GM18526 (cell line): ENCODE data around the gene SNAPC2.

ENCODE experiments used
- POLR2A ChIP-seq: IDR thresholded peaks from 3 replicates; pipeline ENCODE4 v1.6.1; 2011; ENCODE audit not compliant: insufficient read length; ENCODE audit errors: extremely low read depth

Gene SNAPC2

DNA sequence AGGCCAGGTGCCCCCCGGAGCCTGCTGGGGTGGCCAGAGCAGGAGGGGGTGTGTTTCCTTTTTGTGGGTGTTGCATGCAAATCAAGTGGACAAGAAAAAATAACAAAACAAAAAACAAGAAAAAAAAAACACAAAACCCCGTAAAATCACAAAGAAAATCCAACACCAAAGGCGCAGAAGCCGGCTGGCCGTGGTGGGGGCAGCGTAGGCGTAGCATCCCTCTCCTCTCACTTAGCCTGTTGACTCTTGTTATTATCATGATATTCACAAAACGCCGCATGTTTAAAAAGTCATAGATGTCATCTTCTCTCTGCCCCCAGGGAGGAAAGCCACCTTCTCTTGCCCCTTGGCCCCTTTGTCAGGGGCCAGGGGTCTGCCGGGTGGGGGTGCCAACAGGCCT, 6.5 kb upstream of the SNAPC2 start:
- TF ChIP-seq POLR2A = no peak

DNA sequence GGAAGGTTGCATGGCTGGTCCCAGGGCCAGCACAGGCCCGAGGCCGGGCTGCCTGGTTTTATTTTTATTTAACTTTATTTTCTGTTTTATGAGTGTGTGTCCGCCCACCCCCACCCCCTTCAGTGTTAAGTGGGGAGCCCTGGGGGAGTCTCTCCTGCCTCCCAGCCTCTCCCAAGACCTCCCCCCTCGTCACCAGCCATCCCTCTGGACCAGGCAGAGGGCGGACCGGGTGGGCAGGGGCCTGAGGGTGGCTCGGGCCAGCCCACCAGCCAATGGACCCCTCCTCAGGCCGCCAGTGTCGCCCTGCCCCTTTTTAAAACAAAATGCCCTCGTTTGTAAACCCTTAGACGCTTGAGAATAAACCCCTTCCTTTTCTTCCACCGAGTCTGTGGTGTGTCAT, 6.0 kb upstream of the SNAPC2 start:
- no peak for TF ChIP-seq POLR2A

DNA sequence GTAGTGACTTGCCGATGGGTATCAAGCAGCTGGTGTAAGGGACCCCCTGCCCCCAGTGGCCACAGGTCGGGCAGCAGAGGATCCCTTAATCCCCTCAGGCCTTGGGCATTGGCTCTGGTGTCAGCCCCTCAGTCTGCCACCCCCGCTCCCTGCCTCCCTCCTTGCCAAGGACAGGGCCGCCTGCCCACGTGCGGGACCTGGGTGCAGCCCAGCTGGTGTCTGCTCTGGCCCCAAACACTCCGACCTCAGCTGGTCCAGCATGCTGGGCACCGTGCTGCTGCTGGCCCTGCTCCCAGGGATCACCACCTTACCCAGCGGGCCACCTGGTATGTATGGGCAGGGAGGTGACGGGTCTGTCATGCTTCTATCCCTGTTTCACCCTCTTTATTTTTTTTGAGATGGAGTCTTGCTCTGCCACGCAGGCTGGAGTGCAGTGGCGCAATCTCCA, 5.5 kb upstream of the SNAPC2 start, which contains the start of gene TGFBR3L:
Gene TGFBR3L (plus strand): TSS at position 233 of the 448 bp plus-strand sequence.
- TF ChIP-seq POLR2A = no peak

DNA sequence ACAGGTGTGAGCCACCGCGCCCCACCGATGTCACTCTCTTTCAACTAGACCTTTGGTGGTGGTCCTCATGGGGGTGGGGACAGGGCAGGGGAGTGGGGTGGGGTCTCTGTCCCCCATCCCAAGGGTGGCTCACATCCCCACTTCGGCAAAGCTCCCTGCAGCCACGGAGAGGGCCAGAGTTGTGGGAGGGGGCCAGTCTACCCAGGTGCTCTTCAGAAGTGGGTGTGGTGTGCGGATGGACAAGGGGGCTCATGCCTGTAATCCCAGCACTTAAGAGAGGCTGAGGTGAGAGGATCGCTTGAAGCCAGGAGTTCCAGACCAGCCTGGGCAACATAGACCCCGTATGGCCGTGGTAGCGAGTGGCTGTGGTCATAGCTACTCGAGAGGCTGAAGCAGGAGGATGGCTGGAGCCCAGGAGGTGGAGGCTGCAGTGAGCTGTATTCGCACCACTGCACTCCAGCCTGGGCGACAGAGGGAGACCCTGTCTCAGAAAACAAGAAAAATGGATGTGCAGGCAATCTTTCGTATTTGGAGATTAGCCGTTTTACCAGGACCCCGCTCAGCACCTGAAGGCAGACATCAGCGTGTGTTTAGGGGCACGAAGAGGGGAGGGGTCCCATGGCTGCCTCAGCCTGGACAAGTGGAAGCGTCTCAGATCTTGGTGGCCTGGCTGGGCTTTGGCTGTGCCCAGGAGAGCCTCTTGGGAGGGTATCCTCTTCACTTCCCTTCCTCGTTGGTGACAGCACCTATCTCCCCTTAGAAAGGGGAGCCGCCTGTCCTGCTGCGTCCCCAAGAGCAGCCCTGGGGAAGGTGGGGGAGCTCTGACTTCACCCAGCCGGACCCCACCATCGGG, 4.7 kb upstream of the SNAPC2 start:
- TF ChIP-seq POLR2A = no peak

DNA sequence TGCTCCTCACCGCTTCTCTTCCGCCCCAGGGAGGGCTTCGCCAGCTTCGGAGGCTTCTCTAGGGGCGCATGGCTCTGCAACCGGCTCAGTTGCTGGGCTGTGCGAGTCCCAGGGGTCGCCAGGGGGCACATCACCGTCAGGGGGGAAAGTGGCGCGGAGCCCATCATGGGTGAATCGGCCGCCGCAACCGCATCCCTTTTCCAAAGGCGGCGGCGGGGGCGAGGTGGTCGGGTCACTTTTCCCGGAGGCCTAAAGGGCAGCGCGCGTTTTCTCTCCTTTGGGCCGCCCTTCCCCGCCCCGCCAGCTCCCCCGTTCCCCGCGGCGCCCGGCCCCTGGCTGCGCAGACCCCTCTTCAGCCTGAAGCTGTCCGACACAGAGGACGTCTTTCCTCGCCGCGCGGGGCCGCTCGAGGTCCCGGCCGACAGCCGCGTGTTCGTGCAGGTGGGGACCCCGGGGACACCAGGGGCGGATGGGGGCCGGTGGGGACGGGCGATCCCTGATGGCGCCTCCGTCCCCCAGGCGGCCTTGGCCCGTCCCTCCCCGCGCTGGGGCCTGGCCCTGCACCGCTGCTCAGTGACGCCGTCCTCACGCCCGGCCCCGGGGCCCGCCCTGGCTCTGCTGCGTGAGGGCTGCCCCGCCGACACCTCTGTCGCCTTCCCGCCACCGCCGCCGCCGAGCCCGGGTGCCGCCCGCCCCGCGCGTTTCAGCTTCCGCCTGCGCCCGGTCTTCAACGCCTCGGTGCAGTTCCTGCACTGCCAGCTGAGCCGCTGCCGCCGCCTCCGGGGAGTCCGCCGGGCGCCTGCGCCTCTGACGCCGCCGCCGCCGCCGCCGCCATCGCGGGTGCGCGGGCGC, 3.8 kb upstream of the SNAPC2 start:
- TF ChIP-seq POLR2A = no peak

DNA sequence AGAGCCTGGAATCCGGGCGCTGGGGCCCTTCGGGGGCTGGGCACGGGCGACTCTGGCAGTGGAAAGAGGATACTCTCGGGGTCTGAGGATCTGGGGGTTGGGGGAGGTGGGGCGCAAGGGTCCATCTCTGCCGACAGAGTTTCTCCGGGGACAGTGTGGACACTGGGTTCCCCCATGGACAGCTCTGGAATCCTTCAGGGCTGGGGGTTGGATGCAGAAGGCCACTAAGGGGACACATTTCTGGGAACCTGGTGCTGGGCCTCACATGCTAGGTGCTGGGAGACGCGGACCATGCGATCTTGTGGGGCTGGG, 3.2 kb upstream of the SNAPC2 start:
- no peak for TF ChIP-seq POLR2A

DNA sequence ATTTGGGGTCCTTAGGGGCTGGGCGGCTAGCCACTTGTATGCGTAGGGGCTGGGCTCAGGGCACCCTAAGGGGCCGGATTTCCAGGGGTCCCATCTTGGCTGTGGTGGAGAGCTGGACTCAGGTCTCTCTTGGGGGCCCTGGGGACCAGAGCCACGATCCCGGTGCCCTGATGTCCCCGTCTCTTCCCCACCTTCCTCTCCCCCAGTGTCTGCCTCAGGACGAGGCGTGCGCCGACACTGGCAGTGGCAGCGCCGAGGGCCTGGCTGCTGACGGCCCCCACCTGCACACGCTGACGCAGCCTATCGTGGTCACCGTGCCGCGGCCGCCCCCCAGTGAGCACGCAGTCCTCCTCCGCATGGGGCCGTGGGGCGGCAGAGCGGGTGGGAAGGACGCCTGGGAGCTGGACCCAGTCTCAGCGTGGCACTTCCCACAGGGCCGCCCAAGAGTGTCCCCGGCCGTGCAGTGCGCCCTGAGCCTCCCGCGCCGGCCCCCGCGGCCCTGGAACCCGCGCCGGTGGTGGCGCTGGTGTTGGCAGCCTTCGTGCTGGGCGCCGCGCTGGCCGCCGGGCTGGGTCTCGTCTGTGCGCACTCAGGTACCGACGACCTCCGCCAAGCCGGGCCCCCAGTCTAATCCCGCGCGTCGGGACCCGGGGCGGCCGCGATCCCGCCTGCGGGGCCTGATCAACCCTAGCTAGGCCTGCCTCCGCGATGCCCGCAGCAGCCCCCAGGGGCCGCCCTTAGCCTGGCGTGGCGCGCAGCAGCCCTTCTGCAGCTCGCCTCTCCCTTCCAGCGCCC, 2.7 kb upstream of the SNAPC2 start:
- TF ChIP-seq POLR2A = no peak

DNA sequence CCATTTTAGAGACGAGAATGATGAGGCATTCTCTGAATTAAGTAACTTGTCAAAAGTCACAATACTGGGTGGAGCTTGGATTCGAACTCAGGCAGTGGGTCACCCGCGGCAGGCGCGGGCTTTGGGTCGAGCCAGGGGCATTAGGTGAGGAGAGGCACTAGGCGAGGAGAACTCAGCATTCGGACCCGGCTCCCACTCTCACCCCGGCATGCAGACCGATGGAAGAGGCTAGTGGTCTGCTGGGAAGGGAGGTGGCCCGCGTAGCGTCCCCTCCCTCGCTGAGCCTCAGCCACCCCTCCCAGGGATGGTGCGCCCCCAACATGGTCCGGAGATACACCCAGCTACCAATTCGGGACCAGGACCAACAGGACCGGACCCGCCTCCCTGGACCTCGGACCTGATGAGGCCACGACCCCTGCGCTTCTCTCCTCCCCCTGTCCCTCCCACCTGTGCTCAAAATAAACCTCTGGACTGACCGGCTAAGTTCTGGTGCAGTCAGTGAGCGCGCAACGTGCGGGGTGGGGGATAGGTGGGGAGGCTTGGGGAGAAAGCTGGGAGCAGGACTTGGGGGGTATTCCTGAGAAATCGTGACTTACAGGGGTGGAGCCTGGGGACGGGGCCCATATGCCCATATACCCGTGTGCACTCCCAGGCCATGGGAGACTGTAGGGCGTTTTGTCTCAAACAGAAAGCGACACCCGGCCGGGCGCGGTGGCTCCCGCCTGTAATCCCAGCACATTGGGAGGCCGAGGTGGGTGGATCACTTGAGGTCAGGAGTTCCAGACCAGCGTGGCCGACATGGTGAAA, 1.3 kb upstream of the SNAPC2 start:
- no peak for TF ChIP-seq POLR2A

DNA sequence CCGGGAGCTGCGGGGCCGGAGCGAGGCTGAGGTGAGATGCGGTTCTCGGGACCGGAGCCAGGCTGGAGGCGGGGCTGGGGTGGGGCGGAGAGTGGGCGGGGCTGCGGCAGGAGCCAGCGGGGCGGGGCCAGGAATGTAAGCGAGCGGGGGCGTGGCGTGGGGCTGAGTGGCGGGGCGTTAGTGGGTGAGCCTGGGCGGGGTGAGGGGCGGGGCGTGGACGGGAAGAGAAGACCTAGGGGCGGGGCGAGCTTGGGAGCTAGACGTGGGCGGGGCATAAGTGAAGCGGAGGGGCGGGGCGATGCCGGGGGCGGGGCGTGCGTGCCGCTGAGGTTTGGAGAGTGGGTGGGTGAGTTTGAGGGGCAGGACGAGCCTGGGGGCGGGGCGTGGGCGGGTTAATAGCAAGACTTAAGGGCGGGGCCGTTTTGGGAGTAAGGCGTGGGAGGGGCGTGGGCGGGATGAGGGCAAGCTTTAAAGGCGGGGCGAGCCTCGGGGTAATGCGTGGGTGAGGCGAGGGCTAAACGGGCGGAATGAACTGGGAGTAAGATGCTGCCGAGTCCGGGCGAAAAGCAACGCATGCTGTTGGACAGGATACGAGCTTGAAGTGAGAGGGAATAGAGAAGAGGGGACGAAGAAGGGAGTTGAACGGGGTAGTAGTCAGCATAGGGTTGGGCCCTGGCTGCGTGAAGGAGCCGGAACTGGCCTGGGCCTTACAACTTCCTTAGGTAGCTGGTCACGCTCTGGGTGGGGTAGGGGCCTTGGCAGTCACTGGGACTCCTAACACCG, 572 bp downstream of the SNAPC2 start:
- no peak for TF ChIP-seq POLR2A

DNA sequence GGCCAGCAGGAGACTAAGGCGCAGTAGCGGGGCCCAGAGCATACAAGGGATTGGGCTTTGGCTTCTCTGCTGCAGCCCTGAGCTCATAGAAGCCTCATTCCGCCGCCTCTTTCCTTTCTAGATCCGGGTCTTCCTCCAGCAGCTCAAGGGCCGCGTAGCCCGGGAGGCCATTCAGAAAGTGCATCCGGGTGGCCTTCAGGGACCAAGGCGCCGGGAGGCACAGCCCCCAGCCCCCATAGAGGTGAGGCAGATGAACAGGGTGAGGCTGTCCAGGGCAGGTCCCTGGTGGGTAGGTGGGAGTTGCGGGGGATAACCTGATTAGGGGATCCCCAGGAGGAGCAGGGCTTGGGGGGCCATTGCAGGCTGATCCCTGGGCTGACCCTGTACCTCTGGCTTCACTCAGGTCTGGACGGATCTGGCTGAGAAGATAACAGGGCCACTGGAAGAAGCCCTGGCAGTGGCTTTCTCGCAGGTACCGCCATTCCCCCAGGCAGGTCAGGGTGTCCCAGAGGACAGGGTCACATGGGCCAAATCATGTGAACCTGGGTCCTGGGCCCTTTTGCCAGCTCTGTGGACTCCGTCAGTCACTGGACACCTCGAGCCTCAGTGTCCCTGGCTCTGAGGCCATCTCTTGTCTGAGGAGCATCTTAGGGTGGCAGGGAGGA, 1.3 kb downstream of the SNAPC2 start:
- no peak for TF ChIP-seq POLR2A

DNA sequence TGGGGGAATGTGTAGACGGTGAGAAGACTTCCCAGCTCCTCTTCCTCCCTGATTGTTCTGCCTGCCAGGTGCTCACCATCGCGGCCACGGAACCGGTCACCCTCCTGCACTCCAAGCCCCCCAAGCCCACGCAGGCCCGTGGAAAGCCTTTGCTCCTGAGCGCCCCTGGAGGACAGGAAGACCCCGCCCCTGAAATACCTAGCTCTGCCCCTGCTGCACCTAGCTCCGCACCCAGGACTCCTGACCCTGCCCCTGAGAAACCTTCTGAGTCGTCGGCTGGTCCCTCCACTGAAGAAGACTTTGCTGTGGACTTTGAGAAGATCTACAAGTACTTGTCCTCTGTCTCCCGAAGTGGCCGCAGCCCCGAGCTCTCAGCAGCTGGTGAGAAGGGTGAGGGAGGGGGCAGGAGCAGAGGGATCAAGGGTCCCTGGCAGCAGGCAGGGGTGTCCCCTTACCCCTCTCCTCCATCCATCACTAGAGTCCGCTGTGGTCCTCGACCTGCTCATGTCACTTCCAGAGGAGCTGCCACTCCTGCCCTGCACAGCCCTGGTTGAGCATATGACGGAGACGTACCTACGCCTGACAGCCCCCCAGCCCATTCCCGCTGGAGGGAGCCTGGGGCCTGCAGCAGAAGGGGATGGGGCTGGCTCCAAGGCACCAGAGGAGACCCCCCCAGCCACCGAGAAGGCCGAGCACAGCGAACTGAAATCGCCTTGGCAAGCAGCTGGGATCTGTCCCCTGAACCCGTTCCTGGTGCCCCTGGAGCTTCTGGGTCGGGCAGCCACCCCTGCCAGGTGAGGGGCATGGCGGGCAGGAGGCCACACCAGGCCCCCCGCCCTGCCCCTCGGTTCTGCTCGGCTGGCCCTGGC, 2.1 kb downstream of the SNAPC2 start:
- no peak for TF ChIP-seq POLR2A

DNA sequence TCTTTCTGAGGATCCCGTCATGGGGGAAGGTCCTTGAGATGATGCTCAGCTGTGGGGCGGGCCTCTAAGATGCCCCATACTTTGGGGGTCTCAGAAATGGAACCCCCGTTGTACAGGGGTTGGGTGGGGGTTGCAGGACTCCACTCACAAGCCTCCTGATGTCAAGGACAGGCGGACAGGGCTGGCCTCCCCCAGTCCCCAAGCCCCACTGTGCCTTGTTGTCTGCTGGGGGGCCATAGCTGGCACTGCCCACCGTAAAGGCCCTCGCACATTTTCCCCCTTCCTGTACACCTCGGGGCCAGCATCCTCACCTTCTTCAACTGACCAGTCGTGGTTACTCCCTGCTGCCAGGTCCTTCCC, 2.7 kb downstream of the SNAPC2 start:
- TF ChIP-seq POLR2A = no peak
